OCI-LY7 (cell line): ENCODE measurements around the gene UBTD2. TPM values are rescaled to one million over a fixed set of nuclear protein-coding genes. Genes with fewer than 3 reads are reported as not detected.

Experiments used
- BruUV-seq: library from RNA; stranded (reverse); fragments of 400-500 nt; replicated peaks from 2 replicates; lab custom pipeline; 2021; lab: Mats Ljungman, UMichigan
- CTCF ChIA-PET: fragments of 300-600 bp; sonication (Branson Sonifier 250); formaldehyde crosslinking; loops from one replicate; lab custom pipeline; 2022; ENCODE audit warnings: antibody characterized with exemption; ENCODE audit not compliant: unreplicated experiment; lab: Charles Lee
- POLR2A ChIA-PET: fragments of 300-600 bp; sonication (Branson Sonifier 250); formaldehyde crosslinking; loops from one replicate; lab custom pipeline; 2022; ENCODE audit warnings: antibody characterized with exemption; lab: Charles Lee
- DNase-seq: peaks from one replicate; pipeline ENCODE4 v3.0.0-alpha.2; 2015; ENCODE audit warnings: low spot score
- H2AFZ ChIP-seq: fragments of 200-600 bp; sonication (generic), shearing (Covaris generic); 2 replicates; pipeline ENCODE4 v1.6.1; 2014; ENCODE audit warnings: mild to moderate bottlenecking, antibody characterized with exemption, low read length, moderate library complexity
- H3K27ac ChIP-seq: fragments of 200-600 bp; sonication (generic); 2 replicates; pipeline ENCODE4 v1.5.1; 2014; ENCODE audit warnings: mixed run types, low read depth, mild to moderate bottlenecking, moderate library complexity, low read length, inconsistent platforms; ENCODE audit not compliant: poor library complexity, severe bottlenecking
- H3K36me3 ChIP-seq: fragments of 200-600 bp; sonication (generic); 2 replicates; pipeline ENCODE4 v1.6.1; 2014; ENCODE audit warnings: mild to moderate bottlenecking, antibody characterized with exemption, low read length, moderate library complexity, mixed read lengths; ENCODE audit not compliant: insufficient read depth
- H3K4me1 ChIP-seq: fragments of 200-600 bp; sonication (generic); 2 replicates; pipeline ENCODE4 v1.5.1; 2014; ENCODE audit warnings: mild to moderate bottlenecking, low read length; ENCODE audit not compliant: insufficient read depth, poor library complexity, severe bottlenecking
- H3K4me2 ChIP-seq: fragments of 200-600 bp; sonication (generic); 2 replicates; pipeline ENCODE4 v1.6.1; 2014; ENCODE audit warnings: mild to moderate bottlenecking, low read length
- H3K4me3 ChIP-seq: fragments of 200-600 bp; sonication (generic); 2 replicates; pipeline ENCODE4 v1.5.1; 2014; ENCODE audit warnings: mild to moderate bottlenecking, low read depth, low read length; ENCODE audit not compliant: poor library complexity, severe bottlenecking
- H3K79me2 ChIP-seq: fragments of 200-600 bp; sonication (generic); 2 replicates; pipeline ENCODE4 v1.6.1; 2016; ENCODE audit warnings: low read depth, mild to moderate bottlenecking, low read length, moderate library complexity, mixed read lengths; ENCODE audit not compliant: insufficient read depth
- H3K9me2 ChIP-seq: fragments of 200-600 bp; sonication (generic); 2 replicates; pipeline ENCODE4 v1.6.1; 2016; ENCODE audit warnings: mild to moderate bottlenecking, low read length, mixed read lengths; ENCODE audit not compliant: insufficient read depth
- H3K9me3 ChIP-seq: fragments of 200-600 bp; sonication (generic); 2 replicates; pipeline ENCODE4 v1.6.1; 2014; ENCODE audit warnings: mild to moderate bottlenecking, mixed run types, low read length, mixed read lengths
- H4K20me1 ChIP-seq: fragments of 200-600 bp; sonication (generic); 2 replicates; pipeline ENCODE4 v1.6.1; 2014; ENCODE audit warnings: mild to moderate bottlenecking, antibody characterized with exemption, low read length, moderate library complexity, mixed read lengths; ENCODE audit not compliant: insufficient read depth
- CTCF ChIP-seq: fragments of 200-600 bp; sonication (generic); conservative IDR thresholded peaks from 2 replicates; pipeline ENCODE4 v1.5.1; 2014; ENCODE audit warnings: mild to moderate bottlenecking, antibody characterized with exemption, low read length, moderate library complexity, mixed read lengths
- EZH2phosphoT487 ChIP-seq: fragments of 200-600 bp; sonication (generic); IDR thresholded peaks from 2 replicates; pipeline ENCODE4 v1.6.1; 2018; ENCODE audit warnings: low read depth, borderline replicate concordance, mild to moderate bottlenecking, mixed run types, antibody characterized with exemption, low read length, moderate library complexity, mixed read lengths
- intact Hi-C: fragments of 100-400 bp; cut with micrococcal nuclease; formaldehyde crosslinking; loops from one replicate; pipeline ENCODE4 v1.10.0; 2022; ENCODE audit not compliant: unreplicated experiment
- total RNA-seq, 2 experiments: library from RNA; depleted of rRNA in 1 of 2; stranded (reverse); fragments of >200 nt in 1 of 2; shearing (Covaris generic) in 1 of 2; gene quantifications; 2 replicates each; pipeline ENCODE4 v1.2.3, GENCODE V29; 2014 to 2022

Gene UBTD2
- total RNA-seq, 2 experiments from 2014 or later, result 16.0 to 19.8 TPM

- no TSS peak for BruUV-seq
Observed at GRCh38 chr5:172280929-172281328, 2.6 kb downstream of the UBTD2 start.

GRCh38 chr5:172280317-172280716 is 3.2 kb downstream of the UBTD2 start:
- ChIA-PET POLR2A (interaction anchor here (0.5 to 0.6 kb wide), 2 partner anchors 10 to 12 kb away, joined by 5 read pairs; no protein-coding TSS in a partner anchor), CTCF (no interaction called here)
- H3K9me3 ChIP-seq, result no peaks in the 10 kb centered on the region
- H3K27ac ChIP-seq, result no peak overlapping the region
- intact Hi-C loops, result loop anchor here (5.0 kb wide), 1 partner anchor 273 kb away; the partner anchor contains the start of gene FBXW11
- no peak for DNase-seq
- no peak overlapping the region for H3K4me3 ChIP-seq
- H3K4me1 ChIP-seq, result peaks cover 25% of the 10 kb centered on the region
- peaks cover 29% of the 10 kb centered on the region for H3K36me3 ChIP-seq
- H4K20me1 ChIP-seq, result peaks cover 19% of the 10 kb centered on the region; the same call in 1 of the 2 replicates
- no peak overlapping the region for H3K4me2 ChIP-seq
- BruUV-seq, result no TSS peak
- TF ChIP-seq EZH2phosphoT487 (no peak), CTCF (no peak)
- peaks cover 62% of the 10 kb centered on the region for H3K79me2 ChIP-seq
- no peaks in the 10 kb centered on the region for H3K9me2 ChIP-seq
- no peak overlapping the region for H2AFZ ChIP-seq

More at GRCh38 chr5:172280929-172281328, 2.6 kb downstream of the UBTD2 start:
- POLR2A ChIA-PET, result interaction anchor here (1.2 kb wide), 1 partner anchor 274 kb away, joined by 4 read pairs; the partner anchor contains the start of gene FBXW11
- Histone ChIP-seq H4K20me1 (peaks cover 13% of the 10 kb centered on the region; the same call in 1 of the 2 replicates), H3K36me3 (peaks cover 29% of the 10 kb centered on the region), H3K9me2 (no peaks in the 10 kb centered on the region), H3K4me3 (peak overlapping the region; percentile 94), H3K79me2 (peaks cover 57% of the 10 kb centered on the region), H2AFZ (no peak overlapping the region), H3K4me2 (peak overlapping the region; percentile 87; the same call in 1 of the 2 replicates), H3K9me3 (no peaks in the 10 kb centered on the region), H3K4me1 (peaks cover 25% of the 10 kb centered on the region), H3K27ac (no peak overlapping the region)
- intact Hi-C loops, result loop anchor here (5.0 kb wide), 1 partner anchor 274 kb away; the partner anchor contains the start of gene FBXW11
- no peak for DNase-seq
- CTCF ChIA-PET, result no interaction called here
- no peak for TF ChIP-seq EZH2phosphoT487
- no peak for TF ChIP-seq CTCF

GRCh38 chr5:172278356-172278755 is 5.2 kb downstream of the UBTD2 start:
- Histone ChIP-seq H3K9me3 (no peaks in the 10 kb centered on the region), H3K4me1 (peaks cover 22% of the 10 kb centered on the region), H3K27ac (no peak overlapping the region), H3K9me2 (no peaks in the 10 kb centered on the region), H4K20me1 (peaks cover 20% of the 10 kb centered on the region; the same call in 1 of the 2 replicates), H2AFZ (no peak overlapping the region), H3K4me3 (no peak overlapping the region), H3K4me2 (no peak overlapping the region), H3K79me2 (peaks cover 62% of the 10 kb centered on the region), H3K36me3 (peaks cover 39% of the 10 kb centered on the region)
- no TSS peak for BruUV-seq
- TF ChIP-seq EZH2phosphoT487, result no peak
- TF ChIP-seq CTCF, result no peak
- ChIA-PET POLR2A (interaction anchor here (0.6 kb wide), 1 partner anchor 1295 kb away, joined by 3 read pairs; no protein-coding TSS in a partner anchor), CTCF (no interaction called here)
- DNase-seq, result no peak
- intact Hi-C loops, result no loop called here
